Measurements from ENCODE around the gene PNMA5. TPM values are rescaled to one million over a fixed set of nuclear protein-coding genes. Genes with fewer than 3 reads are reported as not detected.

Gene PNMA5
- polyA plus RNA-seq, 1 of the 3 experiments (the other 2 are of a cell fraction), result not detected

GRCh38 chrX:152941328-152942076, 52.4 kb downstream of the PNMA5 start (continued):
- TF ChIP-seq YY1 (IDR thresholded peaks at IDR 0.05; ENCODE audit: low read depth), result peak; percentile 97
- no peak for TF ChIP-seq JUND (IDR thresholded peaks at IDR 0.05)
- TF ChIP-seq REST (IDR thresholded peaks at IDR 0.05; ENCODE audit: low read depth, low read length), result peak; percentile 19; the same call in 1 of the 2 replicates

Other genes with a start within 250 kb of the PNMA5 start
- gene MAGEA2, start 240.3 kb downstream of the PNMA5 start, polyA plus RNA-seq (2012; rRNA removed), result 55.9 and 66.3 TPM in 2 replicates
- gene CSAG3, start 234.9 kb downstream of the PNMA5 start, polyA plus RNA-seq (2012; rRNA removed), result 72.2 and 115 TPM in 2 replicates
- gene MAGEA6, start 224.4 kb downstream of the PNMA5 start, polyA plus RNA-seq (2012; rRNA removed), result 63.1 and 78.8 TPM in 2 replicates
- 41.1 and 46.6 TPM in 2 replicates for gene CETN2, start 163.4 kb downstream of the PNMA5 start, polyA plus RNA-seq (2012; rRNA removed)
- gene NSDHL, start 163.1 kb downstream of the PNMA5 start, polyA plus RNA-seq (2012; rRNA removed), result 24.8 and 26.3 TPM in 2 replicates
- gene ZNF185, start 96.0 kb downstream of the PNMA5 start, polyA plus RNA-seq (2012; rRNA removed), result 10.3 and 10.6 TPM in 2 replicates
- gene PNMA3, start 62.4 kb upstream of the PNMA5 start, polyA plus RNA-seq (2012; rRNA removed), result 0.12 and 0.19 TPM in 2 replicates
- gene PNMA6A, start 78.3 kb upstream of the PNMA5 start, polyA plus RNA-seq (2012; rRNA removed), result 0.71 and 0.81 TPM in 2 replicates
- gene MAGEA1, start 185.2 kb upstream of the PNMA5 start, polyA plus RNA-seq (2012; rRNA removed), result 3.0 and 3.8 TPM in 2 replicates